ENCODE data around the gene PLA1A.

PLA1A gene

GRCh38 chr3:119659606-119660291, 62.1 kb downstream of the PLA1A start:
- H3K9me3 ChIP-seq (replicated peaks; ENCODE audit: low read length), result no peaks in the 10 kb centered on the region
- no peaks in the 10 kb centered on the region for H3K36me3 ChIP-seq (ENCODE audit: insufficient read depth, low read length)
- H3K9ac ChIP-seq (ENCODE audit: low read depth, low read length), result no peak overlapping the region

GRCh38 chr3:119660474-119661440, 63.1 kb downstream of the PLA1A start, which contains the start of gene POPDC2:
POPDC2 (minus strand) TSS chr3:119660589; CDS start chr3:119660423, 166 bp downstream.
- H3K9me3 ChIP-seq (replicated peaks; ENCODE audit: low read length), result no peaks in the 10 kb centered on the region
- H3K27me3 ChIP-seq (ENCODE audit: control insufficient read depth, insufficient read depth, low read length), result no peaks in the 10 kb centered on the region
- no peaks in the 10 kb centered on the region for H3K36me3 ChIP-seq (ENCODE audit: insufficient read depth, low read length)
- no peak within 1 kb of the TSS for H3K4me2 ChIP-seq (ENCODE audit: low read length)
- no peak within 1 kb of the TSS for H3K9ac ChIP-seq (ENCODE audit: low read depth, low read length)
- H3K4me1 ChIP-seq (ENCODE audit: control insufficient read depth, insufficient read depth, low read length), result peaks cover 40% of the 10 kb centered on the region
- no peak within 1 kb of the TSS for H3K4me3 ChIP-seq (ENCODE audit: low read length)

More at GRCh38 chr3:119659606-119660291, 62.1 kb downstream of the PLA1A start:
- Histone ChIP-seq H3K4me1 (ENCODE audit: control insufficient read depth, insufficient read depth, low read length) (peaks cover 32% of the 10 kb centered on the region), H3K4me3 (ENCODE audit: low read length) (no peak overlapping the region), H3K27me3 (ENCODE audit: control insufficient read depth, insufficient read depth, low read length) (no peaks in the 10 kb centered on the region), H3K4me2 (ENCODE audit: low read length) (no peak overlapping the region)

GRCh38 chr3:119662604-119663373, 65.1 kb downstream of the PLA1A start:
- H3K4me2 ChIP-seq (ENCODE audit: low read length), result peak overlapping the region; percentile 62
- H3K9ac ChIP-seq (ENCODE audit: low read depth, low read length), result peak overlapping the region; percentile 65
- no peaks in the 10 kb centered on the region for H3K27me3 ChIP-seq (ENCODE audit: control insufficient read depth, insufficient read depth, low read length)
- peaks cover 40% of the 10 kb centered on the region for H3K4me1 ChIP-seq (ENCODE audit: control insufficient read depth, insufficient read depth, low read length)
- no peaks in the 10 kb centered on the region for H3K9me3 ChIP-seq (replicated peaks; ENCODE audit: low read length)
- no peaks in the 10 kb centered on the region for H3K36me3 ChIP-seq (ENCODE audit: insufficient read depth, low read length)
- no peak overlapping the region for H3K4me3 ChIP-seq (ENCODE audit: low read length)

GRCh38 chr3:119663885-119664284, 66.2 kb downstream of the PLA1A start:
- Histone ChIP-seq H3K4me1 (ENCODE audit: control insufficient read depth, insufficient read depth, low read length) (peaks cover 40% of the 10 kb centered on the region), H3K9me3 (replicated peaks; ENCODE audit: low read length) (no peaks in the 10 kb centered on the region), H3K36me3 (ENCODE audit: insufficient read depth, low read length) (peaks cover 5% of the 10 kb centered on the region), H3K27me3 (ENCODE audit: control insufficient read depth, insufficient read depth, low read length) (no peaks in the 10 kb centered on the region), H3K9ac (ENCODE audit: low read depth, low read length) (peak overlapping the region; percentile 65), H3K4me3 (ENCODE audit: low read length) (peak overlapping the region; percentile 17), H3K4me2 (ENCODE audit: low read length) (peak overlapping the region; percentile 62)

GRCh38 chr3:119664370-119664769, 66.7 kb downstream of the PLA1A start:
- Histone ChIP-seq H3K27me3 (ENCODE audit: control insufficient read depth, insufficient read depth, low read length) (no peaks in the 10 kb centered on the region), H3K9me3 (replicated peaks; ENCODE audit: low read length) (no peaks in the 10 kb centered on the region), H3K9ac (ENCODE audit: low read depth, low read length) (peak overlapping the region; percentile 61), H3K36me3 (ENCODE audit: insufficient read depth, low read length) (peaks cover 8% of the 10 kb centered on the region), H3K4me3 (ENCODE audit: low read length) (peak overlapping the region; percentile 17), H3K4me1 (ENCODE audit: control insufficient read depth, insufficient read depth, low read length) (peaks cover 40% of the 10 kb centered on the region), H3K4me2 (ENCODE audit: low read length) (peak overlapping the region; percentile 62)

GRCh38 chr3:119664850-119665379, 67.2 kb downstream of the PLA1A start:
- Histone ChIP-seq H3K9ac (ENCODE audit: low read depth, low read length) (peak overlapping the region; percentile 61), H3K36me3 (ENCODE audit: insufficient read depth, low read length) (peaks cover 10% of the 10 kb centered on the region), H3K4me1 (ENCODE audit: control insufficient read depth, insufficient read depth, low read length) (peaks cover 42% of the 10 kb centered on the region), H3K4me2 (ENCODE audit: low read length) (no peak overlapping the region), H3K27me3 (ENCODE audit: control insufficient read depth, insufficient read depth, low read length) (no peaks in the 10 kb centered on the region), H3K4me3 (ENCODE audit: low read length) (no peak overlapping the region), H3K9me3 (replicated peaks; ENCODE audit: low read length) (no peaks in the 10 kb centered on the region)

- H3K9me3 ChIP-seq (replicated peaks; ENCODE audit: low read length), result no peaks in the 10 kb centered on the region
- H3K9ac ChIP-seq (ENCODE audit: low read depth, low read length), result no peak overlapping the region
- H3K36me3 ChIP-seq (ENCODE audit: insufficient read depth, low read length), result peaks cover 12% of the 10 kb centered on the region
- H3K4me1 ChIP-seq (ENCODE audit: control insufficient read depth, insufficient read depth, low read length), result peaks cover 42% of the 10 kb centered on the region
- no peak overlapping the region for H3K4me3 ChIP-seq (ENCODE audit: low read length)
- H3K27me3 ChIP-seq (ENCODE audit: control insufficient read depth, insufficient read depth, low read length), result no peaks in the 10 kb centered on the region
- no peak overlapping the region for H3K4me2 ChIP-seq (ENCODE audit: low read length)
Observed at GRCh38 chr3:119665954-119666559, 68.4 kb downstream of the PLA1A start.

GRCh38 chr3:119669906-119670570, 72.4 kb downstream of the PLA1A start:
- Histone ChIP-seq H3K9ac (ENCODE audit: low read depth, low read length) (no peak overlapping the region), H3K4me3 (ENCODE audit: low read length) (no peak overlapping the region), H3K4me1 (ENCODE audit: control insufficient read depth, insufficient read depth, low read length) (peaks cover 13% of the 10 kb centered on the region), H3K27me3 (ENCODE audit: control insufficient read depth, insufficient read depth, low read length) (no peaks in the 10 kb centered on the region), H3K9me3 (replicated peaks; ENCODE audit: low read length) (no peaks in the 10 kb centered on the region), H3K36me3 (ENCODE audit: insufficient read depth, low read length) (peaks cover 25% of the 10 kb centered on the region), H3K4me2 (ENCODE audit: low read length) (no peak overlapping the region)

GRCh38 chr3:119672776-119673175, 75.1 kb downstream of the PLA1A start:
- peaks cover 19% of the 10 kb centered on the region for H3K4me1 ChIP-seq (ENCODE audit: control insufficient read depth, insufficient read depth, low read length)
- H3K9ac ChIP-seq (ENCODE audit: low read depth, low read length), result no peak overlapping the region
- H3K4me3 ChIP-seq (ENCODE audit: low read length), result no peak overlapping the region
- H3K27me3 ChIP-seq (ENCODE audit: control insufficient read depth, insufficient read depth, low read length), result no peaks in the 10 kb centered on the region
- no peaks in the 10 kb centered on the region for H3K9me3 ChIP-seq (replicated peaks; ENCODE audit: low read length)
- peaks cover 25% of the 10 kb centered on the region for H3K36me3 ChIP-seq (ENCODE audit: insufficient read depth, low read length)
- no peak overlapping the region for H3K4me2 ChIP-seq (ENCODE audit: low read length)

- H3K9me3 ChIP-seq (replicated peaks; ENCODE audit: low read length), result no peaks in the 10 kb centered on the region
- H3K36me3 ChIP-seq (ENCODE audit: insufficient read depth, low read length), result peaks cover 20% of the 10 kb centered on the region
- peaks cover 19% of the 10 kb centered on the region for H3K4me1 ChIP-seq (ENCODE audit: control insufficient read depth, insufficient read depth, low read length)
Observed at GRCh38 chr3:119673875-119674274, 76.2 kb downstream of the PLA1A start.

More at GRCh38 chr3:119673875-119674274, 76.2 kb downstream of the PLA1A start:
- Histone ChIP-seq H3K4me3 (ENCODE audit: low read length) (no peak overlapping the region), H3K27me3 (ENCODE audit: control insufficient read depth, insufficient read depth, low read length) (no peaks in the 10 kb centered on the region), H3K9ac (ENCODE audit: low read depth, low read length) (no peak overlapping the region), H3K4me2 (ENCODE audit: low read length) (no peak overlapping the region)

Data from skeletal muscle satellite cell (primary cell).